HG03571 (cell line): ENCODE data around the gene BMS1.
A peak's percentile ranks its signal among the peaks of the same experiment; 100 is the strongest.
"Not testable (repeated sequence)": the region's sequence is repeated elsewhere in the genome, so short reads cannot be mapped to it uniquely, and the experiment has no call there.

Experiments used
- ATAC-seq: cut with Tn5 transposase; IDR thresholded peaks from one replicate; pipeline ENCODE4 v1.9.1; 2021; ENCODE audit not compliant: unreplicated experiment

Gene BMS1

GRCh38 chr10:42790835-42791234 lies 8.2 kb downstream of the BMS1 start:
- ATAC-seq = no peak

GRCh38 chr10:42795701-42796100 lies 13.1 kb downstream of the BMS1 start:
- no peak for ATAC-seq

- no peak for ATAC-seq
Observed at GRCh38 chr10:42801135-42801534, 18.5 kb downstream of the BMS1 start.

GRCh38 chr10:42802876-42803275 lies 20.3 kb downstream of the BMS1 start:
- ATAC-seq = no peak

GRCh38 chr10:42809676-42810075 lies 27.1 kb downstream of the BMS1 start:
- ATAC-seq = peak; percentile 72

- no peak for ATAC-seq
Observed at GRCh38 chr10:42812028-42812427, 29.4 kb downstream of the BMS1 start.

- ATAC-seq = not testable (repeated sequence)
Observed at GRCh38 chr10:42813989-42814687, 31.5 kb downstream of the BMS1 start.

GRCh38 chr10:42816334-42816733 lies 33.7 kb downstream of the BMS1 start:
- not testable (repeated sequence) for ATAC-seq

GRCh38 chr10:42816912-42817311 lies 34.3 kb downstream of the BMS1 start:
- no peak for ATAC-seq

GRCh38 chr10:42817417-42817816 lies 34.8 kb downstream of the BMS1 start:
- not testable (repeated sequence) for ATAC-seq

- ATAC-seq = not testable (repeated sequence)
Observed at GRCh38 chr10:42826759-42827158, 44.2 kb downstream of the BMS1 start.

GRCh38 chr10:42827201-42827600 lies 44.6 kb downstream of the BMS1 start:
- ATAC-seq = no peak

- not testable (repeated sequence) for ATAC-seq
Observed at GRCh38 chr10:42828391-42828790, 45.8 kb downstream of the BMS1 start.

- no peak for ATAC-seq
Observed at GRCh38 chr10:42830237-42830636, 47.6 kb downstream of the BMS1 start.

GRCh38 chr10:42836096-42836495 lies 53.5 kb downstream of the BMS1 start:
- no peak for ATAC-seq

GRCh38 chr10:42836771-42837468 lies 54.3 kb downstream of the BMS1 start:
- ATAC-seq = no peak

- not testable (repeated sequence) for ATAC-seq
Observed at GRCh38 chr10:42844810-42845209, 62.2 kb downstream of the BMS1 start.

GRCh38 chr10:42847261-42847660 lies 64.7 kb downstream of the BMS1 start:
- not testable (repeated sequence) for ATAC-seq

- no peak for ATAC-seq
Observed at GRCh38 chr10:42850931-42851330, 68.3 kb downstream of the BMS1 start.

- ATAC-seq = no peak
Observed at GRCh38 chr10:42859256-42859655, 76.7 kb downstream of the BMS1 start.

- ATAC-seq = not testable (repeated sequence)
Observed at GRCh38 chr10:42860016-42860415, 77.4 kb downstream of the BMS1 start.

- ATAC-seq = not testable (repeated sequence)
Observed at GRCh38 chr10:42862801-42863200, 80.2 kb downstream of the BMS1 start.
